ENCODE measurements around the gene PAGE2. TPM values are rescaled to one million over a fixed set of nuclear protein-coding genes. Genes with fewer than 3 reads are reported as not detected.

The PAGE2 gene
- total and polyA plus RNA-seq, 9 of the 15 experiments (the other 6 are each of a cell fraction or from before 2014, with no cell fraction given) = 0.40 to 3.7 (median 1.5) TPM; not detected in 1

- H3K9me3 ChIP-seq (replicated peaks; ENCODE audit: control insufficient read depth, insufficient read depth, low read depth, low read length) = no peaks in the 10 kb centered on the region
- in situ Hi-C loops (cut with MboI) (no loop called here), intact Hi-C loops (cut with micrococcal nuclease) (no loop called here)
- no peaks in the 10 kb centered on the region; a peak in 1 of 5 replicates for H3K27me3 ChIP-seq (ENCODE audit: control insufficient read depth in 2 of 2, insufficient read depth in 2 of 2, low read length in 2 of 2)
- DNase-seq (ENCODE audit: extremely low read depth in 1 of 4, low spot score in 3 of 4) (no peak), ATAC-seq (no peak), FAIRE-seq (no peak)
- WGBS (ENCODE audit: insufficient coverage, low coverage, missing lambda C conversion rate) = 57% methylated on average over 3 of the region's 3 CpGs
- H3K27ac ChIP-seq (ENCODE audit: extremely low read depth, low read depth, low read length) = no peak overlapping the region
- H3K36me3 ChIP-seq (ENCODE audit: control insufficient read depth, insufficient read depth, low read length) = no peaks in the 10 kb centered on the region
- H3K79me2 ChIP-seq (ENCODE audit: control insufficient read depth, insufficient read depth, low read length) = no peaks in the 10 kb centered on the region
- H3K4me1 ChIP-seq (replicated peaks in 1 of 2; ENCODE audit: control insufficient read depth in 2 of 2, insufficient read depth in 2 of 2, low read length in 2 of 2) = peaks cover 0 to 62% of the 10 kb centered on the region in 2 experiments; a peak in 3 of 5 replicates
- H3K4me3 ChIP-seq = no peak overlapping the region
- BruUV-seq (replicated peaks) = no TSS peak
- TF ChIP-seq ZNF431 (CRISPR knock-in tag; IDR thresholded peaks at IDR 0.05) = no peak
- TF ChIP-seq KHSRP (IDR thresholded peaks at IDR 0.05) = no peak
- no peaks in the 10 kb centered on the region for H3K9me1 ChIP-seq (ENCODE audit: control insufficient read depth, insufficient read depth, low read length)
- POLR2A ChIA-PET = no interaction called here
- H3K9ac ChIP-seq (ENCODE audit: insufficient read depth in 1 of 2, low read depth in 2 of 2, low read length in 2 of 2) = no peak overlapping the region
- H4K20me1 ChIP-seq (replicated peaks; ENCODE audit: control insufficient read depth, insufficient read depth, low read length) = no peaks in the 10 kb centered on the region
- H2AFZ ChIP-seq (ENCODE audit: low read depth, low read length) = no peak overlapping the region
- no peak overlapping the region for H3K4me2 ChIP-seq (ENCODE audit: insufficient read depth, low read length)
- CTCF ChIA-PET (ENCODE audit: low intra/inter-chr PET ratio) = no interaction called here
These were observed 29.8 kb downstream of the PAGE2 start for GRCh38 chrX:55118574-55118973.

- ATAC-seq (no peak), FAIRE-seq (no peak), DNase-seq (ENCODE audit: extremely low read depth in 1 of 4, low spot score in 3 of 4) (no peak)
- H3K4me3 ChIP-seq = no peak overlapping the region
- intact Hi-C loops (cut with micrococcal nuclease) (no loop called here), in situ Hi-C loops (cut with MboI) (no loop called here)
- ChIA-PET POLR2A (interaction anchor here (1.3 kb wide), 1 partner anchor 10 kb away, joined by 3 read pairs; no protein-coding TSS in a partner anchor), CTCF (ENCODE audit: low intra/inter-chr PET ratio) (no interaction called here)
- no peaks in the 10 kb centered on the region for H3K79me2 ChIP-seq (ENCODE audit: control insufficient read depth, insufficient read depth, low read length)
- H3K9me1 ChIP-seq (ENCODE audit: control insufficient read depth, insufficient read depth, low read length) = no peaks in the 10 kb centered on the region
- no peaks in the 10 kb centered on the region; a peak in 1 of 5 replicates for H3K27me3 ChIP-seq (ENCODE audit: control insufficient read depth in 2 of 2, insufficient read depth in 2 of 2, low read length in 2 of 2)
- H2AFZ ChIP-seq (ENCODE audit: low read depth, low read length) = no peak overlapping the region
- H3K4me2 ChIP-seq (ENCODE audit: insufficient read depth, low read length) = no peak overlapping the region
- H3K4me1 ChIP-seq (replicated peaks in 1 of 2; ENCODE audit: control insufficient read depth in 2 of 2, insufficient read depth in 2 of 2, low read length in 2 of 2) = peaks cover 0 to 62% of the 10 kb centered on the region in 2 experiments; a peak in 3 of 5 replicates
- H3K27ac ChIP-seq (ENCODE audit: extremely low read depth, low read depth, low read length) = no peak overlapping the region
- no peak overlapping the region for H3K9ac ChIP-seq (ENCODE audit: insufficient read depth in 1 of 2, low read depth in 2 of 2, low read length in 2 of 2)
- H3K9me3 ChIP-seq (replicated peaks; ENCODE audit: control insufficient read depth, insufficient read depth, low read depth, low read length) = no peaks in the 10 kb centered on the region
- TF ChIP-seq C11orf30 (IDR thresholded peaks at IDR 0.05; ENCODE audit: low read depth) (no peak), RBM14 (IDR thresholded peaks at IDR 0.05; ENCODE audit: borderline replicate concordance, insufficient read depth, low read depth, low read length) (no peak), XRCC3 (IDR thresholded peaks at IDR 0.05) (no peak)
- TF ChIP-seq, protein P1, sequence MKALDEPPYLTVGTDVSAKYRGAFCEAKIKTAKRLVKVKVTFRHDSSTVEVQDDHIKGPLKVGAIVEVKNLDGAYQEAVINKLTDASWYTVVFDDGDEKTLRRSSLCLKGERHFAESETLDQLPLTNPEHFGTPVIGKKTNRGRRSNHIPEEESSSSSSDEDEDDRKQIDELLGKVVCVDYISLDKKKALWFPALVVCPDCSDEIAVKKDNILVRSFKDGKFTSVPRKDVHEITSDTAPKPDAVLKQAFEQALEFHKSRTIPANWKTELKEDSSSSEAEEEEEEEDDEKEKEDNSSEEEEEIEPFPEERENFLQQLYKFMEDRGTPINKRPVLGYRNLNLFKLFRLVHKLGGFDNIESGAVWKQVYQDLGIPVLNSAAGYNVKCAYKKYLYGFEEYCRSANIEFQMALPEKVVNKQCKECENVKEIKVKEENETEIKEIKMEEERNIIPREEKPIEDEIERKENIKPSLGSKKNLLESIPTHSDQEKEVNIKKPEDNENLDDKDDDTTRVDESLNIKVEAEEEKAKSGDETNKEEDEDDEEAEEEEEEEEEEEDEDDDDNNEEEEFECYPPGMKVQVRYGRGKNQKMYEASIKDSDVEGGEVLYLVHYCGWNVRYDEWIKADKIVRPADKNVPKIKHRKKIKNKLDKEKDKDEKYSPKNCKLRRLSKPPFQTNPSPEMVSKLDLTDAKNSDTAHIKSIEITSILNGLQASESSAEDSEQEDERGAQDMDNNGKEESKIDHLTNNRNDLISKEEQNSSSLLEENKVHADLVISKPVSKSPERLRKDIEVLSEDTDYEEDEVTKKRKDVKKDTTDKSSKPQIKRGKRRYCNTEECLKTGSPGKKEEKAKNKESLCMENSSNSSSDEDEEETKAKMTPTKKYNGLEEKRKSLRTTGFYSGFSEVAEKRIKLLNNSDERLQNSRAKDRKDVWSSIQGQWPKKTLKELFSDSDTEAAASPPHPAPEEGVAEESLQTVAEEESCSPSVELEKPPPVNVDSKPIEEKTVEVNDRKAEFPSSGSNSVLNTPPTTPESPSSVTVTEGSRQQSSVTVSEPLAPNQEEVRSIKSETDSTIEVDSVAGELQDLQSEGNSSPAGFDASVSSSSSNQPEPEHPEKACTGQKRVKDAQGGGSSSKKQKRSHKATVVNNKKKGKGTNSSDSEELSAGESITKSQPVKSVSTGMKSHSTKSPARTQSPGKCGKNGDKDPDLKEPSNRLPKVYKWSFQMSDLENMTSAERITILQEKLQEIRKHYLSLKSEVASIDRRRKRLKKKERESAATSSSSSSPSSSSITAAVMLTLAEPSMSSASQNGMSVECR (CRISPR knock-in tag; IDR thresholded peaks at IDR 0.05) = no peak
- BruUV-seq (replicated peaks) = no TSS peak
- H4K20me1 ChIP-seq (replicated peaks; ENCODE audit: control insufficient read depth, insufficient read depth, low read length) = no peaks in the 10 kb centered on the region
- H3K36me3 ChIP-seq (ENCODE audit: control insufficient read depth, insufficient read depth, low read length) = no peaks in the 10 kb centered on the region
These were observed 30.5 kb downstream of the PAGE2 start for GRCh38 chrX:55119271-55119670.
